A549 (cell line): ENCODE data around the gene EID2.
A peak's percentile ranks its signal among the peaks of the same experiment; 100 is the strongest.

Source experiments
- CBX8 ChIP-seq: fragments of 200-600 bp; sonication (generic); IDR thresholded peaks from 2 replicates; pipeline ENCODE4 v1.6.1; 2016
- EP300 ChIP-seq, 2 experiments: fragments of >200 bp; sonication (Bioruptor Twin); formaldehyde crosslinking; IDR thresholded peaks; 2 replicates in 1 of 2; 3 replicates in 1 of 2; pipeline ENCODE4 v1.6.1; 2016 to 2017
- ESRRA ChIP-seq: fragments of 150-350 bp; IDR thresholded peaks from 2 replicates; pipeline ENCODE4 v1.6.1; 2014; ENCODE audit warnings: mild to moderate bottlenecking, low read length, borderline replicate concordance
- PHF8 ChIP-seq: fragments of 200-600 bp; sonication (generic); IDR thresholded peaks from 2 replicates; pipeline ENCODE4 v1.6.1; 2016; ENCODE audit warnings: low read depth, mild to moderate bottlenecking, antibody characterized with exemption, moderate library complexity, borderline replicate concordance
- RAD21 ChIP-seq, 2 experiments: fragments of >200 bp in 1 of 2; sonication (Bioruptor Twin) in 1 of 2; formaldehyde crosslinking in 1 of 2; IDR thresholded peaks in 1 of 2; conservative IDR thresholded peaks in 1 of 2; 2 replicates in 1 of 2; 3 replicates in 1 of 2; pipeline ENCODE4 v1.6.1; 2012 to 2018; ENCODE audit warnings: inconsistent platforms in 1 of 2
- RFX5 ChIP-seq: fragments of 450-650 bp; IDR thresholded peaks from 2 replicates; pipeline ENCODE4 v1.7.1; 2014; ENCODE audit warnings: antibody characterized with exemption, mild to moderate bottlenecking, moderate library complexity
- RNF2 ChIP-seq: fragments of 200-600 bp; sonication (generic); IDR thresholded peaks from 2 replicates; pipeline ENCODE4 v1.6.1; 2016; ENCODE audit warnings: low read depth, mild to moderate bottlenecking, antibody characterized with exemption, moderate library complexity, borderline replicate concordance
- TF ChIP-seq, protein P1 (sequence below): fragments of >200 bp; sonication (Bioruptor Twin); formaldehyde crosslinking; IDR thresholded peaks from 3 replicates; pipeline ENCODE4 v1.5.1; 2016
- TF ChIP-seq, protein P2 (sequence below): IDR thresholded peaks from 2 replicates; pipeline ENCODE4 v1.6.1; 2012; ENCODE audit warnings: low read depth, borderline replicate concordance

DNA sequence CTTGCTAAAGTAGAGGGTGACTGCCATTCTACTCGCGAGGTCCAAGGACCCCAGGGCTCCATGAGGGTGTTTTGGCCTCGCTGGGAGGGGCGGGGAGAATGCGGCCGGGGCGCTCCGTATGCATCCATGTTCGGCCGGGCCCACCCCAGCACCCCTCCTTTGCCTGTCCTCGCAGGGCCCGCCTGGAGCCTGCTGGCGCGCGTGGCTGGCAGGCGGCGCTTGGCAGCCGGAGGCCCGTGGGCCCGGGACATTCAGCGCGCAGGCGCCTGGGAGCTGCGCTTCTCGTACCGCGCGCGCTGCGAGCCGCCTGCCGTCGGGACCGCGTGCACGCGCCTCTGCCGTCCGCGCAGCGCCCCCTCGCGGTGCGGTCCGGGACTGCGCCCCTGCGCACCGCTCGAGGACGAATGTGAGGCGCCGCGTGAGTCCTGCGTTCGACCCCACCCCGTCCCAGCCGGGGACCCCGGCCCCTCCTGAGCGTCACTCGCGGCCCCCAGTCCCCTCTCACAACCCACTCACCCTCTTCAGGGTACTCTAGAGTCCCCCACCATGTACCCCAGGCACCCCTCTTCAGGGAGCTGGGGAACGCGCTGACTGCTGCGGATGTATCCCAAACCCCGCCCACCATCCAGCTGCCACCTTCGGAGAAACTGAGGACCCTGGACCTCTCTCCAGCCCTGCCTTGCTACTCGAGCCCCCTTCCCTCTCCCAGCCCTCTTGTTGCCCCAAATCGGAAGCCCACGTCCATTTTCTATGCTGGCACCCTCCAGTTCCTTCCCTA is 37.1 kb downstream of the EID2 start:
- no peak for TF ChIP-seq EP300 (IDR thresholded peaks at IDR 0.05)
- TF ChIP-seq RAD21 (conservative IDR thresholded peaks at IDR 0.05 in 1 of 2, IDR thresholded peaks at IDR 0.05 in 1 of 2): peak in 1 of 2 experiments; percentile 58; a peak in 4 of 5 replicates
- TF ChIP-seq, protein P1, sequence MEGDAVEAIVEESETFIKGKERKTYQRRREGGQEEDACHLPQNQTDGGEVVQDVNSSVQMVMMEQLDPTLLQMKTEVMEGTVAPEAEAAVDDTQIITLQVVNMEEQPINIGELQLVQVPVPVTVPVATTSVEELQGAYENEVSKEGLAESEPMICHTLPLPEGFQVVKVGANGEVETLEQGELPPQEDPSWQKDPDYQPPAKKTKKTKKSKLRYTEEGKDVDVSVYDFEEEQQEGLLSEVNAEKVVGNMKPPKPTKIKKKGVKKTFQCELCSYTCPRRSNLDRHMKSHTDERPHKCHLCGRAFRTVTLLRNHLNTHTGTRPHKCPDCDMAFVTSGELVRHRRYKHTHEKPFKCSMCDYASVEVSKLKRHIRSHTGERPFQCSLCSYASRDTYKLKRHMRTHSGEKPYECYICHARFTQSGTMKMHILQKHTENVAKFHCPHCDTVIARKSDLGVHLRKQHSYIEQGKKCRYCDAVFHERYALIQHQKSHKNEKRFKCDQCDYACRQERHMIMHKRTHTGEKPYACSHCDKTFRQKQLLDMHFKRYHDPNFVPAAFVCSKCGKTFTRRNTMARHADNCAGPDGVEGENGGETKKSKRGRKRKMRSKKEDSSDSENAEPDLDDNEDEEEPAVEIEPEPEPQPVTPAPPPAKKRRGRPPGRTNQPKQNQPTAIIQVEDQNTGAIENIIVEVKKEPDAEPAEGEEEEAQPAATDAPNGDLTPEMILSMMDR: peak; percentile 99
- TF ChIP-seq RNF2: no peak
- TF ChIP-seq ESRRA: no peak; the same call in 1 of the 2 replicates
- peak; percentile 45; the same call in 1 of the 2 replicates for TF ChIP-seq RFX5
- TF ChIP-seq, protein P2, sequence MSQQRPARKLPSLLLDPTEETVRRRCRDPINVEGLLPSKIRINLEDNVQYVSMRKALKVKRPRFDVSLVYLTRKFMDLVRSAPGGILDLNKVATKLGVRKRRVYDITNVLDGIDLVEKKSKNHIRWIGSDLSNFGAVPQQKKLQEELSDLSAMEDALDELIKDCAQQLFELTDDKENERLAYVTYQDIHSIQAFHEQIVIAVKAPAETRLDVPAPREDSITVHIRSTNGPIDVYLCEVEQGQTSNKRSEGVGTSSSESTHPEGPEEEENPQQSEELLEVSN: peak; percentile 99
- TF ChIP-seq CBX8: no peak
- no peak for TF ChIP-seq PHF8
